GM12878 (cell line): ENCODE results near the gene GPATCH2L. TPM values are rescaled to one million over a fixed set of nuclear protein-coding genes. Genes with fewer than 3 reads are reported as not detected.

Experiments
- ASH2L ChIP-seq: fragments of 300-600, 200-600 bp; sonication (generic); IDR thresholded peaks from 2 replicates; pipeline ENCODE4 v1.6.1; 2017; ENCODE audit warnings: low read depth, mild to moderate bottlenecking, borderline replicate concordance
- BCL11A ChIP-seq: IDR thresholded peaks from 2 replicates; pipeline ENCODE4 v1.6.1; 2011; ENCODE audit warnings: low read depth, low read length
- E4F1 ChIP-seq: fragments of 450-650 bp; IDR thresholded peaks from 2 replicates; pipeline ENCODE4 v1.6.1; 2018; ENCODE audit warnings: borderline replicate concordance, mild to moderate bottlenecking; ENCODE audit not compliant: partially characterized antibody
- EZH2 ChIP-seq: IDR thresholded peaks from 2 replicates; pipeline ENCODE4 v1.6.1; 2012; ENCODE audit warnings: low read depth, mild to moderate bottlenecking, control low read depth, inconsistent platforms, low read length, borderline replicate concordance; ENCODE audit not compliant: control insufficient read depth
- FOS ChIP-seq: IDR thresholded peaks from 3 replicates; pipeline ENCODE4 v1.6.1; 2011; ENCODE audit warnings: borderline replicate concordance; ENCODE audit not compliant: insufficient read length; ENCODE audit errors: extremely low read depth
- FOXM1 ChIP-seq: IDR thresholded peaks from 2 replicates; pipeline ENCODE4 v1.6.1; 2012; ENCODE audit warnings: low read depth, mild to moderate bottlenecking, inconsistent platforms, low read length, moderate library complexity
- HSF1 ChIP-seq: fragments of 150-350 bp; IDR thresholded peaks from 2 replicates; pipeline ENCODE4 v1.6.1; 2014; ENCODE audit warnings: mild to moderate bottlenecking, low read depth, low read length
- IRF3 ChIP-seq: fragments of 450-650 bp; IDR thresholded peaks from 2 replicates; pipeline ENCODE4 v1.6.1; 2014; ENCODE audit warnings: mild to moderate bottlenecking
- JUND ChIP-seq: IDR thresholded peaks from 2 replicates; pipeline ENCODE4 v1.6.1; 2012; ENCODE audit warnings: low read depth, mild to moderate bottlenecking, low read length, improper control_type of control experiment, moderate library complexity
- MEF2B ChIP-seq: fragments of 450-650 bp; IDR thresholded peaks from 2 replicates; pipeline ENCODE4 v1.6.1; 2018; ENCODE audit warnings: mild to moderate bottlenecking, moderate library complexity; ENCODE audit not compliant: partially characterized antibody, poor library complexity, severe bottlenecking
- RELA ChIP-seq: fragments of 450-650 bp; IDR thresholded peaks from 2 replicates; pipeline ENCODE4 v1.8.0; 2014; ENCODE audit warnings: borderline replicate concordance; ENCODE audit not compliant: partially characterized antibody
- REST ChIP-seq: IDR thresholded peaks from 2 replicates; pipeline ENCODE4 v1.6.1; 2012; ENCODE audit warnings: mild to moderate bottlenecking, low read depth, low read length
- SMARCA5 ChIP-seq: fragments of 450-650 bp; IDR thresholded peaks from 2 replicates; pipeline ENCODE4 v1.6.1; 2017; ENCODE audit warnings: mild to moderate bottlenecking
- SPI1 ChIP-seq: IDR thresholded peaks from 2 replicates; pipeline ENCODE4 v1.6.1; 2011; ENCODE audit warnings: low read depth, mild to moderate bottlenecking, low read length, moderate library complexity, borderline replicate concordance; ENCODE audit not compliant: insufficient read depth
- SREBF1 ChIP-seq: IDR thresholded peaks from 2 replicates; pipeline ENCODE4 v1.6.1; 2012; ENCODE audit warnings: mild to moderate bottlenecking, low read length
- USF1 ChIP-seq: IDR thresholded peaks from 2 replicates; pipeline ENCODE4 v1.6.1; 2011; ENCODE audit warnings: borderline replicate concordance, low read depth, mild to moderate bottlenecking, moderate library complexity, mixed read lengths, low read length; ENCODE audit not compliant: insufficient read depth; ENCODE audit errors: extremely low read length
- polyA plus RNA-seq, 11 experiments: library from polyadenylated mRNA; depleted of rRNA in 4 of 11; unstranded in 6 of 11; stranded (reverse) in 5 of 11; fragments of >200 nt; fragmentation: Nextera tagmentation in 4 of 11; fragmentation: Illumina TruSeq in 1 of 11; extraction: Ambion mirVana in 4 of 11; extraction: Trizol in 1 of 11; gene quantifications; 1 replicate in 1 of 11; 2 replicates in 10 of 11; pipeline versions ENCODE4 v1.2.1 to v1.2.3, GENCODE V29; 2011 to 2016; ENCODE audit warnings: inconsistent platforms in 2 of 11, missing spikeins in 2 of 11, low read depth in 1 of 11
- total RNA-seq, 4 experiments: library from RNA; depleted of rRNA in 3 of 4; stranded (reverse); fragments of >200 nt in 3 of 4; fragmentation: Illumina TruSeq in 1 of 4; extraction: Trizol in 1 of 4; gene quantifications; 2 replicates each; pipeline versions ENCODE4 v1.2.1 to v1.2.3, GENCODE V29; 2013 to 2021

The GPATCH2L gene
- total and polyA plus RNA-seq, 10 of the 15 experiments (the other 5 are each of a cell fraction or from before 2014, with no cell fraction given): 9.1 to 50.9 (median 24.4) TPM

GRCh38 chr14:76203086-76204001 lies 51.6 kb downstream of the GPATCH2L start (continued):
- TF ChIP-seq SREBF1 (0 out of 2 replicates have a peak, but pooled peaks have one; percentile 17), BCL11A (peak; percentile 64), MEF2B (peak; percentile 95), SMARCA5 (peak; percentile 24; the same call in 1 of the 2 replicates), IRF3 (no peak), FOS (no peak), REST (no peak), RELA (peak; percentile 82), EZH2 (no peak), ASH2L (no peak), HSF1 (no peak), FOXM1 (peak; percentile 83), JUND (peak; percentile 52; the same call in 1 of the 2 replicates), E4F1 (no peak), USF1 (no peak), SPI1 (peak; percentile 79)
